ENCODE measurements around the gene LMNTD2.
"Not testable (repeated sequence)": the region's sequence is repeated elsewhere in the genome, so short reads cannot be mapped to it uniquely, and the experiment has no call there.

Gene LMNTD2

GRCh38 chr11:586376-587316, 26.1 kb upstream of the LMNTD2 start:
- DNase-seq = no peak

- no peak for DNase-seq
These were observed 23.7 kb upstream of the LMNTD2 start for GRCh38 chr11:584287-584686.

- DNase-seq = no peak
These were observed 21.2 kb upstream of the LMNTD2 start for GRCh38 chr11:581752-582151.

GRCh38 chr11:581342-581741, 20.8 kb upstream of the LMNTD2 start:
- DNase-seq = no peak

GRCh38 chr11:579830-580601, 19.5 kb upstream of the LMNTD2 start:
- no peak for DNase-seq

GRCh38 chr11:578276-579035, 17.9 kb upstream of the LMNTD2 start:
- DNase-seq = no peak

- DNase-seq = no peak
These were observed 17.0 kb upstream of the LMNTD2 start for GRCh38 chr11:577611-577894.

GRCh38 chr11:576811-577610, 16.5 kb upstream of the LMNTD2 start:
- no peak for DNase-seq

GRCh38 chr11:575996-576768, 15.6 kb upstream of the LMNTD2 start, which contains the start of gene PHRF1:
Gene PHRF1 (plus strand): TSS chr11:576470. CDS start chr11:581513, 5,043 bp downstream.
- DNase-seq = peak; percentile 88

- peak; percentile 39 for DNase-seq
These were observed 14.9 kb upstream of the LMNTD2 start for GRCh38 chr11:575313-575995.

GRCh38 chr11:574632-575312, 14.2 kb upstream of the LMNTD2 start:
- no peak for DNase-seq

GRCh38 chr11:574031-574570, 13.6 kb upstream of the LMNTD2 start:
- not testable (repeated sequence) for DNase-seq

GRCh38 chr11:573146-573759, 12.7 kb upstream of the LMNTD2 start:
- DNase-seq = no peak

- DNase-seq = no peak
These were observed 11.3 kb upstream of the LMNTD2 start for GRCh38 chr11:571802-572185.

GRCh38 chr11:569158-569885, 8.8 kb upstream of the LMNTD2 start:
- DNase-seq = no peak

- DNase-seq = peak; percentile 92
These were observed 8.0 kb upstream of the LMNTD2 start for GRCh38 chr11:568306-569157.

GRCh38 chr11:567629-568292, 7.2 kb upstream of the LMNTD2 start:
- peak; percentile 0 for DNase-seq
